Measurements from ENCODE around the gene RSRP1.
"Not testable (repeated sequence)": the region's sequence is repeated elsewhere in the genome, so short reads cannot be mapped to it uniquely, and the experiment has no call there.

Gene RSRP1

DNA sequence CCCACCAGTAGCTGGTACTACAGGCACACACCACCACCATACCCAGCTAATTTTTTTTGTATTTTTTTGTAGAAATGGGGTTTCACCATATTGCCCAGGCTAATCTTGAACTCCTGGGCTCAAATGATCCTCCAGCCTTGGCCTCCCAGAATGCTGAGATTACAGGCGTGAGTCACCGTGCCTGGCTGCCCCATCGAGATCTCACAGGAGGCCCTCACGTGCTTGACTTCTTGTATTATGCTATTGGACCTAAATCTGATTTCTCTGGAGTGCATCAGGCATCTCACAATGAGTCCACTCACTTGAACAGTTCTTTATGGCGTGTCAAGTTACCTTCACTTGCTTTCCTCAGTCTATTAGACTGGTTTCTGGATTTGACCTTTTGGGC is 9.3 kb upstream of the RSRP1 start:
- DNase-seq (ENCODE audit: low spot score): no peak

DNA sequence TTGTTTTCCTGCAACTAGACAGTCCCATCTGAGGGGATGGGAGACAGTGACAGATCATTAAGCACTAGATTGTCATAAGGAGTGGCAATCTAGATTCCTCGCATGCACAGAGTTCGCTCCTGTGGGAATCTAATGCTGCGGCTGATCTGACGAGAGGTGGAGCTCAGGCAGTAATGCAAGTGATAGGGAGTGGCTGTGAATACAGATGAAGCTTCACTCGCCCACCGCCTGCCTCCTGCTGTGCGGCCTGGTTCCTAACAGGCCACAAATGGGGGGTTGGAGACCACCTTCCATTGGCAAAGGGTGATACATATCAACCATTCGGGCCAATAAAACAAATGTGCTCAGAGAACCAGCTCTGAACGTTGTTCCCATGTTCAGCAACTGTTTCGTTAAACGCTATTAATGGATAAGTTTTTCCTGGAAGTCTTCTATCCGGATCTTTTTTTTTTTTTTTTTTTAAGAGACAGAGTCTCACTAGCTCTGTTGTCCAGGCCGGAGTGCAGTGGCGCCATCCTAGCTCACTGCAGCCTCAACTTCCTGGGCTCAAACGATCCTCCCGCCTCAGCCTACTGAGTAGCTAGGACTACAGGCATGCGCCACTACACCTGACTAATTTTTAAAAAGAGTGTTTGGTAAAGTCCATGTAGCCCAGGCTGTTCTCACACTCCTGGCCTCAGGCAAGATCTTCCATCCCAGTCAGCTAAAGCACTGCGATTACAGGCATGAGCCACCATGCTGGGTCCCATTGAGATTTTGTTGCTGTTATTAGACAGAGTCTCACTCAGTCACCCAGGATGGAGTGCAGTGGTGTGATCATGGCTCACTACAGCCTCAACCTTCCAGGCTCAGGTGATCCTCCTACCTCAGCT is 8.7 kb upstream of the RSRP1 start:
- DNase-seq (ENCODE audit: low spot score): no peak

GRCh38 chr1:25253911-25254310 is 6.7 kb upstream of the RSRP1 start:
- DNase-seq (ENCODE audit: low spot score): peak; percentile 48

DNA sequence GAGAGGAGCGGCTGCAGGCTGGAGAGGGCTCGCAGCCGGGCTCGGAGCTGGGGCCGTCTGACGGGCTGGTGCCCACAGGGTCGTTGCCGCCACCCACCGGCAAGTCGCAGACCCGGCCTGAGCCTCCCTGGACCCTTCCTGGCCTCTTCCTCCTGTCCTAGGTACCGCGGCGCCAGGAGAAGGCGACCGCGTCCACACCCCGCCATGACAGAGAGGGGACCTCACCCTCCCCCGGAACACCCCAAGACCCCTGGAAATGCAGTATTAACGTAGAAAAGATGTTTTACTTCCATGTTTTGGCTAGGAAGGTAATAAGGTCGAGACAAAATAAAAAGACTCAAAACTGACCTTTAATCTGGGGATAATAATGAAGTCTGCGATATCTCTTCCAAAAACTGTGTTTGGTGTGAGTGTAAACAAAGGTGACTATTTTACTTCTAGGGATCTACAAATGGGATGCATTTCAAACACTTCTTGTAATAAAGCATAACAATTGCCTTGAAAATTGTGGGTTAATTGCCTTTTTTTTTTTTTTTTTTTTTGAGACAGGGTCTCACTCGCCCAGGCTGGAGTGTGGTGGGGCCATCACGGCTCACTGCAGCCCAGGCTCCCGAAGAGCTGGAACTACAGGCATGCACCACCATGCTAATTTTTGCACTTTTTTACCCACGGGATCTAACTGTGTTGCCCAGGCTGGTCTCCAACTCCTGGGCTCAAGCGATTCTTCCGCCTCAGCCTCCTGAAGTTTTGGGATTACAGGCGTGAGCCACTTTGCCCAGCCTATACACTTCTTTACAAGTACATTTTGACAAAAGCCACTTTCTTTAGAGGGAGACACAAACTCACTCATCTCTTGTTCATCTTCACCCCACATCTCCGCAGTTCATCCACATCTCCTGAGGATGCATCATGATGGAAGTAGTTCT is 838 bp upstream of the RSRP1 start:
- DNase-seq (ENCODE audit: low spot score): no peak

- no peak for DNase-seq (ENCODE audit: low spot score)
These were observed 642 bp downstream of the RSRP1 start for GRCh38 chr1:25246600-25247023.

DNA sequence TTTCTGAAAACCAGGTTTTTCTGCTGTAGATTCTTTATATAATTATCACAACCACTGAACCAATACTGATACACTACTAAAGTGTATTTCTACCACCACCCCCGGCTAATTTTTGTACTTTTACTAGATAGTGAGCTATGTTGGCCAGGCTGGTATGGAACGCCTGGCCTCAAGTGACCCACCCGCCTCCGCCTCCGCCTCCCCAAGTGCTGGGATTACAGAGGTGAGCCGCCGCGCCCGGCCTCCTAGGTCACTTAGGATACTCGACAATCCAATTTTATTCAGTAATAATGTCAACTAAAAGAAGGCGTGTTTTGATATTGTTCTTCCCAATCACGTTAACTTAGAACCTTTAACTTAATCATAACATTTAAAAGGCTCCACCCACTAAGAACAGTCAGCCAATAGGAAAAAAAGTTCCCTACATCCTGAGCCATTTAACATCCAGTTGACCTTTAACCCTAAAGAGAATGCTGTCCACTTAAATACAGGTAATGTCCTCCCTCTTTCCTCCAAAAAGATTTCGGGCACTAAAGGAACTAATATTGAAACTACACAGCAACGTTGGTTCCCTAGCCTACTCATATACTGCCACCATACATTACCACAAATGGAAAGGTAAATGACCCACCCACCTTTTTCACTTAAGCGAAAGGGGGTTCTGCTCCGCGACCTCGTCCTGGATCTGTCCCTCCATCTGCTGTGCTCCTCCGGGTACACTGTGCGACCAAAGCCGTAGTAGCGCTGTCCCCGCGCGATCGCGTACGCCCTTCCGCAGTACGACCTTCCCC is 1.2 kb downstream of the RSRP1 start:
- no peak for DNase-seq (ENCODE audit: low spot score)

GRCh38 chr1:25245393-25245792 is 1.9 kb downstream of the RSRP1 start:
- no peak for DNase-seq (ENCODE audit: low spot score)

- DNase-seq (ENCODE audit: low spot score): no peak
These were observed 3.3 kb downstream of the RSRP1 start for GRCh38 chr1:25243907-25244306.

DNA sequence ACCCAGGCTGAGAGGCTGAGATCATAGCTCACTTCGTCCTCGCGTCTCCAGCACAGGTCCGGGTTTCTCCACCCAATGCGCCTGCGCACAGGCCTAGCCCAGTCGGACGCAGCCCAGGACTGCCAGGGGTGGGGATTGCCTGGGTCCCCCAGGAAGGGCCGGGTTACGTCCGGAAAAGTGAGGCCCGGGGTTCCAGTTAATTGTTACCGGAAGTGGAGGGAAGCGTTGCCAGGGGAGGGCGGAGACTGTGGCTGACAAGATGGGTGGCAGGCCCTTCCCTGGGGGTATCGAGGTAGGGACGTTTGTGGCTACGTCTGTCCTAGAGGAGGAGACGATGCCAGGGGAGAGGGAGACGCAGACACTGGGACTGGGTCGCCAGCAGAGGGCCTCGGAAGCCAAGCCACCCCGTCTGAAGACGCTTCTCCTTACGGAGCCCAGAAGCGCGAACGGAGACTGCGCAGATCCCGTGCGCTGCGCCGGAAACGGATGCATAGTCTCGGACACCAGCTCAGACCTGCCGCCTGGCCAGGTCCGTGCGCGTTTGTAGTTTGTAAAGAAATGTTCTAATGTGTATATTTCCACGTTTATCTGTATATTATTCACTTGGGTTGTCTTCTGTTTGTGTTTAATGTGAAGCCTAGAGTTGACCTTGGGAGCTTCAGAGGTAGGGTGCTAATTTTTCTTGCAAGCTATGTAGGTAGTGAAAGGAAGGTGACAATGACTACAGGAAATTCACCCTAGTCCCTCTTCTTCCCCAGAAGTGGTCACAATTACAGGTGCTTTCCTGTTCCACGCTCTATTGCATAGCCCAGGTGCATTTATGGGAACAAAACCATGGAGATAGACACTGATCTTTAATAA is 7.3 kb downstream of the RSRP1 start:
- peak; percentile 93 for DNase-seq (ENCODE audit: low spot score)

GRCh38 chr1:25238046-25238445 is 9.2 kb downstream of the RSRP1 start:
- DNase-seq (ENCODE audit: low spot score): no peak

DNA sequence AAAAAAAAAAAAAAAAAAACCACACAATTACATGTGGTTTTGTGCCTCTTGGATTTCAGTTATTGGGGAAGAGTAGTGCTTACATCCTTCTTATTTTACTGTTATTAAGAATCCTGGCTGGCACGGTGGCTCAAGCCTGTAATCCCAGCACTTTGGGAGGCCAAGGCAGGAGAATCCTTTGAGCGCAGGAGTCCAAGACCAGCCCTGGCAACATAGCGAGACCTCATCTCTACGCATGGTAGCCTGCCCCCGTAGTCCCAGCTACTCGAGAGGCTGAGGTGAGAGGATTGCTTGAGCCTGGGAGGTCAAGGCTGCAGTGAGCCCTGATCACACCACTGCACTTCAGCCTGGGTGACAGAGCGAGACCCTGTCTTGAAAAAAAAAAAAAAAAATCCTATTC is 11.0 kb downstream of the RSRP1 start:
- DNase-seq (ENCODE audit: low spot score): not testable (repeated sequence)

DNA sequence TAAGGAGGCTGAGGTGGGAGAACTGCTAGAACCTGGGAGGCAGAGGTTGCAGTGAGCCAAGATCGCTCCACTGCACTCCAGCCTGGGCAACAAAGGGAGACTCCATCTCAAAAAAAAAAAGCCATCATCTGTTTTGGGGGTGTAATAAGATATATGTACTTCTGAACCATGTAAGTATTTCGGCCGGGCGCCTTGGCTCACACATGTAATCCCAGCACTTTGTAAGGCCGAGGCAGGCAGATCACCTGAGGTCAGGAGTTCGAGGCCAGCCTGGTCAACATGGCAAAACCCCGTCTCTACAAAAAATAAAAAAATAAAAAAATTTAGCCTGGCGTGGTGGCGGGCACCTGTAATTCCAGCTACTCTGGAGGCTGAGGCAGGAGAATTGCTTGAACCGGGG is 11.8 kb downstream of the RSRP1 start:
- not testable (repeated sequence) for DNase-seq (ENCODE audit: low spot score)

DNA sequence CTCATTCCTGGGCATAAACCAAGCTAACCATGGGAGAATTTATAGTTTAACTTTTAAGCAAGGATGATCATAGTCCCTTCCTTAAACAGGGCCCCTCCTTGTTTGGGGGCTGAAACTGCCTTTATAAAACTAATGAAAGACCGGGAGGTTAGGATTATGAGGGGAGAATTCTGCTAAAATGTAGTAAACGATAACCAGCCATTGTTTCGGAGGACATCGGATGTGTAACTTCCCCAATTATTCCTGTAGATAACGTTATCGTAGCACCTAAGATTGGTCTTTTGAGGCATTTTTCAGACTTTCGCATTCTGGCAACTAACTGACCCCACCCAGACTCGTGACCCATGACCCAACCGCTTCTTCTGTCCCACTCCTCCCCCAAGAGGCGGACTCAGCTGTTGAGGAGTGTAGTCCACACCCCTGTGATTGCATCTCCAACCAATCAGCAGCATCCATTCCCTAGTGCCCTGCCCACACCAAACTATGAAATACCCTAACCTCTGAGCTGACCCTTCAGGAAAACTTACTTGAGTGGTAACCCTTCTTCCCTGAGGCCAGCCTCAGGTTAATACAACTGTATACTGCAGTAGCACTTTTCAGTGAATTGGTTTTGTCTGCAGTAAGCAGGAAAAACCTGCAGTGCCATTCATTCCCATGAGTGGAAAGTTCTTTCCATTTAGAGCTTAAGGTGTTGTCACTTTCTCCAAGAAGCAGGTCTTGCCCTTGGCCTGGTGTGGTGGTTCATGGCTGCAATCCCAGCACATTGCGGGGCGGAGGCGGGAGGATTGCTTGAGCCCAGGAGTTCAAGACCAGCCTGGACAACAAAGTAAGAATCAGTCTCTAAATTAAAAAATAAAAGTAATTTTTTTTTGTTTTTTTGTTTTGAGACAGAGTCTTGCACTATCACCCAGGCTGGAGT is 14.1 kb downstream of the RSRP1 start:
- DNase-seq (ENCODE audit: low spot score): peak; percentile 88

GRCh38 chr1:25232027-25232865 is 15.0 kb downstream of the RSRP1 start, which contains the start of gene SYF2:
SYF2 (minus strand) TSS chr1:25232502; CDS start chr1:25232467, 35 bp downstream.
- peak; percentile 96 for DNase-seq (ENCODE audit: low spot score)

DNA sequence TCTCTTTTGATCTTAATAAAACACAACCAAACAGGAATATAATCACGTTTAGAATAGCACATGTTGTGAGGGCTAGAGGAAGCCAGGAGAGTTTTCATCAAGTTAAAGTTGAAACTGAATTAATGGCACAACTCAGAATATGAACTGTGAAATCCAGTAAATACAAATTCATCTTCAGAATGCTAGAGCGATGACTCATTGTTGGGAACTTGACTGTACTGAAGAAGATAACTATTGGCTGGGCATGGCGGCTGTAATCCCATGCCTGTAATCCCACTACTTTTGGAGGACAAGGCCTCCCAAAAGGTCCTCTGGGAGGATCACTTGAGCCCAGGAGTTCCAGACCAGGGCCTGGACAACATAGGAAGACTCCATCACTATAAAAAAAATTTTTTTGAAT is 23.8 kb downstream of the RSRP1 start:
- DNase-seq (ENCODE audit: low spot score): no peak

DNA sequence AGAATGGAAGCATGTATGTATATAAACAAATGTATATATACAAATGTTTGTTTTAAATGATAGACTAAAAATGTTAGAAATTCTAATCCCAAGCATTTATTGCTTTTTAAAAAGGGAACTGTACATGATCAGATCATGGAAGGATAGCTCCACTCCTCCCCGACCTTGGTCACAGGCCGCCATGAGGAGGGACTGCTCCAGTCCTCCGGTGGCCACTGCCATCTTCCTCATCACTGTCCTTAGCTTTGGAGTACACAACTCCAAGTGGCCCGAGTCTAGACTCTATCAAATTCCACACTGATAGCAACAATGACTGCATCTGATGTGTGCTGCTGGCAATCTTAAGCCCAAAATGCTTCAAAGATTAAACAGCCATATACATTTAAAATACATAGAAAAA is 24.6 kb downstream of the RSRP1 start:
- DNase-seq (ENCODE audit: low spot score): no peak

DNA sequence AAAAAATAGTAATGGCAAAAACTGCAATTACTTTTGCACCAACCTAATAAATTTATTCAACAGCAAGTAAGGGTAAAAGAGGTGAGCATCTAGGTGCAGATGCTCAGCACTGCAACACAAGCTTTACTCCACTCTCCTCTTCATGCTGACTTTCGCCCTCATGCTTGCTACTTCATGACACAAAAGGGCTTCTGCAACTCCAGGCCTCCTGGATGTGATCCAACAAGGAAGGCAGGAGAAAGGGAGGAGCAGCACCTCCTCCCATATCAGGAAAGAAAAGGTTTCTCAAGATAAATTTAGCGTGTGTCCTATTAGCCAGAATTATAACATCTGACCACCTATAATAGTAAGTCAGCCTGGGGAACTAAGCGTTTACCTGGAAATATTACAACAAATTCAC is 26.6 kb downstream of the RSRP1 start:
- no peak for DNase-seq (ENCODE audit: low spot score)

GRCh38 chr1:25219661-25220251 is 27.5 kb downstream of the RSRP1 start:
- DNase-seq (ENCODE audit: low spot score): no peak
